ENCODE results near the gene PAK4. TPM values are rescaled to one million over a fixed set of nuclear protein-coding genes. Genes with fewer than 3 reads are reported as not detected.

PAK4 gene
- total and polyA plus RNA-seq, 2 of the 8 experiments (the other 6 are each of a cell fraction or from before 2014, with no cell fraction given), result 50.7 to 64.4 TPM

DNA sequence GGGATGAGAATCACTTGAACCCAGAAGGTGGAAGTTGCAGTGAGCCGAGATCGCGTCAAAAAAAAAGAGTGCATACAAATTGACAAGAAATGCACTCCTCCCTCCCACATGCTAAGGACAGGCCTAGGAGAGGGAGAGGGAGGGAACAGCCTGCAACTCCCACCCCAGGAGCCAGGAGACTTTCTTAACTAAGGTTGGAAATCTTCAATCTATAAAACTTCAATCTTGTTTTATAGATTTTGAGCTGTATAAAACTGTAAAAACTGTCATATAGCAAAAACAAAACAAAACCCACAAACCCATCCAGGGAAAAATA lies 79.8 kb downstream of the PAK4 start:
- no peaks in the 10 kb centered on the region for H4K20me1 ChIP-seq (replicated peaks in 1 of 2; ENCODE audit: control insufficient read depth in 1 of 2, insufficient read depth in 2 of 2, low read length in 2 of 2)
- H2AFZ ChIP-seq (ENCODE audit: low read length), result no peak overlapping the region
- FAIRE-seq (no peak), DNase-seq (ENCODE audit: low read depth in 1 of 2, low spot score in 2 of 2) (no peak)
- no peak overlapping the region for H2BK120ac ChIP-seq (replicated peaks; ENCODE audit: low read depth, low read length)
- no peak overlapping the region for H4K91ac ChIP-seq (replicated peaks; ENCODE audit: insufficient read length, low read length)
- no peaks in the 10 kb centered on the region for H3K23me2 ChIP-seq (ENCODE audit: low read depth, low read length)
- H3K79me2 ChIP-seq (ENCODE audit: control insufficient read depth in 1 of 2, insufficient read depth in 2 of 2, low read length in 2 of 2), result no peaks in the 10 kb centered on the region
- no peak overlapping the region for H2BK20ac ChIP-seq (ENCODE audit: low read length)
- H4K5ac ChIP-seq (ENCODE audit: insufficient read length, low read depth, low read length), result no peak overlapping the region
- no peak overlapping the region for H3K4ac ChIP-seq (replicated peaks; ENCODE audit: insufficient read length, low read depth, low read length)
- H3K56ac ChIP-seq (replicated peaks; ENCODE audit: insufficient read length, low read depth, low read length), result no peak overlapping the region
- H3K36me3 ChIP-seq (ENCODE audit: control insufficient read depth in 2 of 4, insufficient read depth in 4 of 4, low read length in 3 of 4), result no peaks in the 10 kb centered on the region
- no peak overlapping the region for H3K23ac ChIP-seq (ENCODE audit: insufficient read length)
- H3K14ac ChIP-seq (ENCODE audit: insufficient read length), result no peak overlapping the region
- H3K9me3 ChIP-seq (ENCODE audit: insufficient read depth in 2 of 2, low read depth in 1 of 2, low read length in 1 of 2), result no peaks in the 10 kb centered on the region
- H3K27me3 ChIP-seq (replicated peaks in 1 of 4; ENCODE audit: control insufficient read depth in 3 of 4, extremely low read depth in 1 of 4, insufficient read depth in 3 of 4, low read length in 3 of 4), result peaks cover 4 to 23% (median 13%) of the 10 kb centered on the region in 4 experiments; a peak in 6 of 7 replicates
- H2BK12ac ChIP-seq (ENCODE audit: low read depth, low read length), result no peak overlapping the region
- H4K8ac ChIP-seq (ENCODE audit: extremely low read depth, insufficient read depth, low read length), result no peak overlapping the region
- no peak overlapping the region for H3K4me3 ChIP-seq (ENCODE audit: extremely low read depth in 1 of 4, insufficient read depth in 2 of 4, low read depth in 3 of 4, low read length in 4 of 4)
- no peak overlapping the region for H3K9ac ChIP-seq (replicated peaks in 1 of 4; ENCODE audit: extremely low read depth in 1 of 4, low read depth in 3 of 4, low read length in 3 of 4)
- POLR2A ChIA-PET (ENCODE audit: partially characterized antibody), result interaction anchor here (0.7 kb wide), 1 partner anchor 54 kb away, joined by 3 read pairs; no protein-coding TSS in a partner anchor
- WGBS, 2 experiments (ENCODE audit: extremely low coverage in 1 of 2, insufficient coverage in 1 of 2, insufficient read length in 1 of 2, insufficient replicate concordance in 2 of 2, low coverage in 1 of 2, low lambda C conversion rate in 2 of 2, missing lambda C conversion rate in 1 of 2), result 95% methylated on average over 3 of the region's 3 CpGs; no CpG with 5 or more reads in 1 of the 2 experiments
- CTCF ChIA-PET (ENCODE audit: partially characterized antibody), result interaction anchor here (1.0 to 3.3 kb wide), 6 partner anchors 9 to 122 kb away, joined by 3 to 15 read pairs (median 4); partner anchors contain the start of gene NCCRP1
- no peak overlapping the region for H3K4me2 ChIP-seq (ENCODE audit: insufficient read depth in 1 of 2, low read depth in 2 of 2, low read length in 2 of 2)
- no peak overlapping the region for H3K27ac ChIP-seq (ENCODE audit: low read depth, low read length)
- no peak overlapping the region for H3K18ac ChIP-seq (ENCODE audit: extremely low read depth, low read length)
- no peaks in the 10 kb centered on the region for H3K79me1 ChIP-seq (ENCODE audit: low read depth, low read length)
- H2AK5ac ChIP-seq (ENCODE audit: low read depth, low read length), result no peak overlapping the region
- peaks cover 0 to 2% (median under 1%) of the 10 kb centered on the region in 4 experiments; a peak in 3 of 7 replicates for H3K4me1 ChIP-seq (replicated peaks in 1 of 4; ENCODE audit: control insufficient read depth in 3 of 4, insufficient read depth in 4 of 4, low read length in 3 of 4)
- H2BK5ac ChIP-seq (ENCODE audit: low read depth, low read length), result no peak overlapping the region
- H2BK15ac ChIP-seq (ENCODE audit: low read length), result no peak overlapping the region
- no peak for TF ChIP-seq EZH2 (IDR thresholded peaks at IDR 0.05; ENCODE audit: low read depth, low read length, severe bottlenecking)
- TF ChIP-seq, protein P1, sequence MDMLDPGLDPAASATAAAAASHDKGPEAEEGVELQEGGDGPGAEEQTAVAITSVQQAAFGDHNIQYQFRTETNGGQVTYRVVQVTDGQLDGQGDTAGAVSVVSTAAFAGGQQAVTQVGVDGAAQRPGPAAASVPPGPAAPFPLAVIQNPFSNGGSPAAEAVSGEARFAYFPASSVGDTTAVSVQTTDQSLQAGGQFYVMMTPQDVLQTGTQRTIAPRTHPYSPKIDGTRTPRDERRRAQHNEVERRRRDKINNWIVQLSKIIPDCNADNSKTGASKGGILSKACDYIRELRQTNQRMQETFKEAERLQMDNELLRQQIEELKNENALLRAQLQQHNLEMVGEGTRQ (IDR thresholded peaks at IDR 0.05; ENCODE audit: low read length), result no peak
- no peak for TF ChIP-seq SIX5 (IDR thresholded peaks at IDR 0.05; ENCODE audit: low read depth, low read length)
- no peak for TF ChIP-seq RXRA (IDR thresholded peaks at IDR 0.05; ENCODE audit: insufficient read depth, low read depth, low read length)
- no peak for TF ChIP-seq E2F6 (IDR thresholded peaks at IDR 0.05)
- no peak for TF ChIP-seq MAFK (IDR thresholded peaks at IDR 0.05; ENCODE audit: low read depth, low read length)
- TF ChIP-seq PHF8 (conservative IDR thresholded peaks at IDR 0.05; ENCODE audit: low read depth, low read length), result no peak
- TF ChIP-seq ATF3 (IDR thresholded peaks at IDR 0.05; ENCODE audit: insufficient read depth, low read depth, low read length), result no peak
- TF ChIP-seq CHD1 (IDR thresholded peaks at IDR 0.05; ENCODE audit: low read depth, low read length), result no peak
- no peak for TF ChIP-seq RFX5 (IDR thresholded peaks at IDR 0.05; ENCODE audit: borderline replicate concordance, low read depth, low read length)
- TF ChIP-seq NRF1 (IDR thresholded peaks at IDR 0.05; ENCODE audit: low read depth, low read length), result no peak
- no peak for TF ChIP-seq BCL11A (IDR thresholded peaks at IDR 0.05; ENCODE audit: low read depth in 2 of 2, low read length in 2 of 2)
